NCI-H1092 treated with DMSO at 0.1 percent for 48 hours (cell line): ENCODE data around the gene UQCRFS1.
"Not testable (repeated sequence)": the region's sequence is repeated elsewhere in the genome, so short reads cannot be mapped to it uniquely, and the experiment has no call there.

Experiments used
- DNase-seq: peaks from one replicate; lab custom pipeline; 2025; lab: John Stamatoyannopoulos, UW

The UQCRFS1 gene

GRCh38 chr19:29212648-29213573 is at the start of gene UQCRFS1:
Gene UQCRFS1 (minus strand): TSS chr19:29213151. CDS start chr19:29213118, 33 bp downstream.
- peak; percentile 88 for DNase-seq

- no peak for DNase-seq
These were observed 49.1 kb upstream of the UQCRFS1 start for GRCh38 chr19:29262085-29262484.

- peak; percentile 22 for DNase-seq
These were observed 47.7 kb upstream of the UQCRFS1 start for GRCh38 chr19:29260477-29261317.

GRCh38 chr19:29259867-29260281 is 46.9 kb upstream of the UQCRFS1 start:
- no peak for DNase-seq

GRCh38 chr19:29259153-29259552 is 46.2 kb upstream of the UQCRFS1 start:
- no peak for DNase-seq

- DNase-seq, result no peak
These were observed 43.6 kb upstream of the UQCRFS1 start for GRCh38 chr19:29256516-29256915.

- DNase-seq, result no peak
These were observed 43.0 kb upstream of the UQCRFS1 start for GRCh38 chr19:29255912-29256311.

GRCh38 chr19:29255006-29255405 is 42.1 kb upstream of the UQCRFS1 start:
- DNase-seq, result no peak

GRCh38 chr19:29249798-29250197 is 36.8 kb upstream of the UQCRFS1 start:
- DNase-seq, result not testable (repeated sequence)

- DNase-seq, result no peak
These were observed 35.4 kb upstream of the UQCRFS1 start for GRCh38 chr19:29248332-29248844.

GRCh38 chr19:29247872-29248271 is 34.9 kb upstream of the UQCRFS1 start:
- no peak for DNase-seq

GRCh38 chr19:29247471-29247870 is 34.5 kb upstream of the UQCRFS1 start:
- DNase-seq, result no peak

GRCh38 chr19:29247051-29247450 is 34.1 kb upstream of the UQCRFS1 start:
- DNase-seq, result no peak

- DNase-seq, result peak; percentile 26
These were observed 32.3 kb upstream of the UQCRFS1 start for GRCh38 chr19:29245215-29245614.

GRCh38 chr19:29241324-29241723 is 28.4 kb upstream of the UQCRFS1 start:
- no peak for DNase-seq

- DNase-seq, result no peak
These were observed 26.3 kb upstream of the UQCRFS1 start for GRCh38 chr19:29239213-29239776.

GRCh38 chr19:29233591-29233990 is 20.6 kb upstream of the UQCRFS1 start:
- no peak for DNase-seq

- no peak for DNase-seq
These were observed 19.4 kb upstream of the UQCRFS1 start for GRCh38 chr19:29232315-29232852.

- DNase-seq, result not testable (repeated sequence)
These were observed 18.4 kb upstream of the UQCRFS1 start for GRCh38 chr19:29231306-29231705.

- no peak for DNase-seq
These were observed 4.7 kb upstream of the UQCRFS1 start for GRCh38 chr19:29217616-29218015.

- DNase-seq, result no peak
These were observed 3.1 kb upstream of the UQCRFS1 start for GRCh38 chr19:29216021-29216420.

GRCh38 chr19:29215322-29215845 is 2.4 kb upstream of the UQCRFS1 start:
- no peak for DNase-seq
